ENCODE measurements around the gene ATP11B.

GRCh38 chr3:182935803-182936202 is 142.5 kb downstream of the ATP11B start:
- TF ChIP-seq EZH2 (IDR thresholded peaks at IDR 0.05; ENCODE audit: insufficient read depth, poor library complexity, severe bottlenecking) (no peak), EZH2phosphoT487 (IDR thresholded peaks at IDR 0.05; ENCODE audit: insufficient read depth, low read depth) (no peak)

Measured in GM23248 (cell line).